Activated CD8-positive, alpha-beta T cell treated with anti-CD3 and anti-CD28 coated beads, Interleukin-2, amount 10 ng/mL, durations not matched to agents 7 days and 5 days (primary cell): ENCODE data around the gene THRB. TPM values are rescaled to one million over a fixed set of nuclear protein-coding genes. Genes with fewer than 3 reads are reported as not detected.

Experiments used
- ATAC-seq: fragments of 150-1000 bp; cut with Tn5 transposase; one replicate; pipeline ENCODE4 v1.10.0; 2021; ENCODE audit warnings: moderate library complexity
- CTCF ChIA-PET: fragments of 350-600 bp; sonication (Branson Sonifier 250); formaldehyde crosslinking; loops from one replicate; lab custom pipeline; 2021; ENCODE audit warnings: antibody characterized with exemption; lab: Charles Lee
- POLR2A ChIA-PET: fragments of 350-600 bp; sonication (Branson Sonifier 250); formaldehyde crosslinking; loops from one replicate; lab custom pipeline; 2021; ENCODE audit warnings: antibody characterized with exemption; lab: Charles Lee
- DNase-seq: peaks from one replicate; pipeline ENCODE4 v3.0.0-alpha.2; 2020
- H3K27ac Mint-ChIP-seq: one replicate; pipeline ENCODE4 v1.8.0; 2021; ENCODE audit warnings: mild to moderate bottlenecking, mixed read lengths
- H3K27me3 Mint-ChIP-seq: one replicate; pipeline ENCODE4 v1.8.0; 2021; ENCODE audit warnings: low read depth, mixed read lengths
- H3K36me3 Mint-ChIP-seq: one replicate; pipeline ENCODE4 v1.8.0; 2021; ENCODE audit warnings: low read depth, mixed read lengths
- H3K4me1 Mint-ChIP-seq: one replicate; pipeline ENCODE4 v1.8.0; 2021; ENCODE audit warnings: low read depth, mixed read lengths
- H3K4me3 Mint-ChIP-seq: one replicate; pipeline ENCODE4 v1.8.0; 2021; ENCODE audit warnings: mild to moderate bottlenecking, mixed read lengths
- H3K9me3 Mint-ChIP-seq: one replicate; pipeline ENCODE4 v1.8.0; 2022; ENCODE audit warnings: mixed read lengths; ENCODE audit not compliant: insufficient read depth
- total RNA-seq, 2 experiments: library from RNA; stranded (reverse); gene quantifications; one replicate each; pipeline ENCODE4 v1.2.3, GENCODE V29; 2021

THRB gene
- total RNA-seq, 2 experiments from 2014 or later, result not detected

- CTCF ChIA-PET, result no interaction called here
- H3K9me3 Mint-ChIP-seq, result no peaks in the 10 kb centered on the region
- peaks cover 9% of the 10 kb centered on the region for H3K27me3 Mint-ChIP-seq
- no peak for DNase-seq
- no peaks in the 10 kb centered on the region for H3K36me3 Mint-ChIP-seq
- POLR2A ChIA-PET, result no interaction called here
- no peak for ATAC-seq
- H3K4me1 Mint-ChIP-seq, result peaks cover 3% of the 10 kb centered on the region
- H3K27ac Mint-ChIP-seq, result no peak overlapping the region
- H3K4me3 Mint-ChIP-seq, result no peak overlapping the region
Observed at GRCh38 chr3:24156466-24156865, 338.2 kb downstream of the THRB start.

GRCh38 chr3:24155276-24155675 lies 339.4 kb downstream of the THRB start:
- Mint-ChIP-seq H3K9me3 (no peaks in the 10 kb centered on the region), H3K27me3 (peaks cover 9% of the 10 kb centered on the region), H3K4me1 (peaks cover 3% of the 10 kb centered on the region), H3K27ac (no peak overlapping the region), H3K36me3 (no peaks in the 10 kb centered on the region), H3K4me3 (no peak overlapping the region)
- ChIA-PET CTCF (no interaction called here), POLR2A (no interaction called here)
- ATAC-seq (no peak), DNase-seq (no peak)

- ATAC-seq, result no peak
- H3K27ac Mint-ChIP-seq, result no peak overlapping the region
- ChIA-PET CTCF (no interaction called here), POLR2A (no interaction called here)
- peaks cover 3% of the 10 kb centered on the region for H3K4me1 Mint-ChIP-seq
- H3K9me3 Mint-ChIP-seq, result no peaks in the 10 kb centered on the region
- peaks cover 9% of the 10 kb centered on the region for H3K27me3 Mint-ChIP-seq
- DNase-seq, result no peak
- no peak overlapping the region for H3K4me3 Mint-ChIP-seq
- H3K36me3 Mint-ChIP-seq, result no peaks in the 10 kb centered on the region
Observed at GRCh38 chr3:24154781-24155180, 339.9 kb downstream of the THRB start.

GRCh38 chr3:24154013-24154695 lies 340.5 kb downstream of the THRB start:
- ATAC-seq, result no peak
- H3K4me1 Mint-ChIP-seq, result peaks cover 3% of the 10 kb centered on the region
- H3K36me3 Mint-ChIP-seq, result no peaks in the 10 kb centered on the region
- no peak for DNase-seq
- H3K27me3 Mint-ChIP-seq, result peaks cover 9% of the 10 kb centered on the region
- no peaks in the 10 kb centered on the region for H3K9me3 Mint-ChIP-seq
- ChIA-PET POLR2A (no interaction called here), CTCF (no interaction called here)
- no peak overlapping the region for H3K27ac Mint-ChIP-seq
- H3K4me3 Mint-ChIP-seq, result no peak overlapping the region

- H3K36me3 Mint-ChIP-seq, result no peaks in the 10 kb centered on the region
- H3K4me3 Mint-ChIP-seq, result no peak overlapping the region
- H3K9me3 Mint-ChIP-seq, result no peaks in the 10 kb centered on the region
- H3K27me3 Mint-ChIP-seq, result peaks cover 9% of the 10 kb centered on the region
- no peaks in the 10 kb centered on the region for H3K4me1 Mint-ChIP-seq
- ATAC-seq, result no peak
- CTCF ChIA-PET, result no interaction called here
- no peak overlapping the region for H3K27ac Mint-ChIP-seq
- DNase-seq, result no peak
- POLR2A ChIA-PET, result no interaction called here
Observed at GRCh38 chr3:24151594-24151993, 343.1 kb downstream of the THRB start.

GRCh38 chr3:24149032-24149431 lies 345.6 kb downstream of the THRB start:
- Mint-ChIP-seq H3K27ac (no peak overlapping the region), H3K4me1 (no peaks in the 10 kb centered on the region), H3K36me3 (no peaks in the 10 kb centered on the region), H3K9me3 (no peaks in the 10 kb centered on the region), H3K4me3 (no peak overlapping the region), H3K27me3 (no peaks in the 10 kb centered on the region)
- ChIA-PET CTCF (interaction anchor here (1.0 kb wide), 1 partner anchor 150 kb away, joined by 3 read pairs; no protein-coding TSS in a partner anchor), POLR2A (no interaction called here)
- ATAC-seq, result no peak
- no peak for DNase-seq

- POLR2A ChIA-PET, result no interaction called here
Observed at GRCh38 chr3:24145981-24146822, 348.4 kb downstream of the THRB start.

GRCh38 chr3:24145481-24145880 lies 349.2 kb downstream of the THRB start:
- DNase-seq, result no peak
- H3K4me3 Mint-ChIP-seq, result no peak overlapping the region
- no peak overlapping the region for H3K27ac Mint-ChIP-seq
- no peaks in the 10 kb centered on the region for H3K9me3 Mint-ChIP-seq
- H3K27me3 Mint-ChIP-seq, result no peaks in the 10 kb centered on the region
- CTCF ChIA-PET, result no interaction called here
- H3K36me3 Mint-ChIP-seq, result no peaks in the 10 kb centered on the region
- H3K4me1 Mint-ChIP-seq, result no peaks in the 10 kb centered on the region
- ATAC-seq, result no peak
- POLR2A ChIA-PET, result no interaction called here

More at GRCh38 chr3:24145981-24146822, 348.4 kb downstream of the THRB start:
- no peak for ATAC-seq
- no peaks in the 10 kb centered on the region for H3K36me3 Mint-ChIP-seq
- H3K27ac Mint-ChIP-seq, result no peak overlapping the region
- H3K27me3 Mint-ChIP-seq, result no peaks in the 10 kb centered on the region
- CTCF ChIA-PET, result no interaction called here
- H3K4me3 Mint-ChIP-seq, result no peak overlapping the region
- no peak for DNase-seq
- no peaks in the 10 kb centered on the region for H3K9me3 Mint-ChIP-seq
- no peaks in the 10 kb centered on the region for H3K4me1 Mint-ChIP-seq

GRCh38 chr3:24142127-24142526 lies 352.5 kb downstream of the THRB start:
- Mint-ChIP-seq H3K27ac (no peak overlapping the region), H3K4me1 (no peaks in the 10 kb centered on the region), H3K9me3 (no peaks in the 10 kb centered on the region), H3K4me3 (no peak overlapping the region), H3K36me3 (no peaks in the 10 kb centered on the region), H3K27me3 (no peaks in the 10 kb centered on the region)
- ATAC-seq, result no peak
- CTCF ChIA-PET, result no interaction called here
- no peak for DNase-seq
- POLR2A ChIA-PET, result no interaction called here

GRCh38 chr3:24141548-24141947 lies 353.1 kb downstream of the THRB start:
- no peak for DNase-seq
- no peak for ATAC-seq
- ChIA-PET POLR2A (no interaction called here), CTCF (no interaction called here)
- no peaks in the 10 kb centered on the region for H3K9me3 Mint-ChIP-seq
- no peaks in the 10 kb centered on the region for H3K36me3 Mint-ChIP-seq
- no peak overlapping the region for H3K4me3 Mint-ChIP-seq
- no peaks in the 10 kb centered on the region for H3K4me1 Mint-ChIP-seq
- H3K27me3 Mint-ChIP-seq, result no peaks in the 10 kb centered on the region
- H3K27ac Mint-ChIP-seq, result no peak overlapping the region

GRCh38 chr3:24139463-24140412 lies 354.9 kb downstream of the THRB start:
- Mint-ChIP-seq H3K9me3 (no peaks in the 10 kb centered on the region), H3K4me1 (no peaks in the 10 kb centered on the region), H3K27me3 (no peaks in the 10 kb centered on the region), H3K27ac (no peak overlapping the region), H3K36me3 (no peaks in the 10 kb centered on the region), H3K4me3 (no peak overlapping the region)
- no peak for DNase-seq
- CTCF ChIA-PET, result no interaction called here
- POLR2A ChIA-PET, result no interaction called here
- ATAC-seq, result no peak
